B cell (primary cell): ENCODE results near the gene CCDC116.

Experiments
- CTCF ChIP-seq: fragments of 200-600 bp; IDR thresholded peaks from one replicate; pipeline ENCODE4 v1.8.0; 2022; ENCODE audit warnings: antibody characterized with exemption, mild to moderate bottlenecking
- EZH2 ChIP-seq: IDR thresholded peaks from 2 replicates; pipeline ENCODE4 v1.6.1; 2012; ENCODE audit warnings: borderline replicate concordance, low read depth, mild to moderate bottlenecking, moderate library complexity, low read length; ENCODE audit not compliant: insufficient read depth, poor library complexity, severe bottlenecking

DNA sequence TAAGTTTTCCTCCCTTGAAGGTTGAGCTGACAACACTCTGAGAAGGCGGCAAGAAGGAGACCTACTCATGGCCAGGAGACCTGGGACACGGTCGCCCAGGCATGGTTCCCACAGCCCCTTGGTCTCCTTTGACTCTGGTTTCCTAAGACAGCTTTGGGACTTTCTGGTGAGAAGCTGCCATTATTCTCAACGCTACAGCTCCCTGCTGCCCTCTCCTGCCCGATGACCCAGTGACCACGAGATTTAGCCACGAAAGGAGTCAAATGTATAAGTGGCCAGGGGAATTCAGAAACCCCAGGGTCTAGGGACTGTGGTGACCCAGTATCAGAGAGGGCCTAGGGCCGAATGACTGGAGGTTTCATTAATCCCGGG, 8.8 kb downstream of the CCDC116 start:
- TF ChIP-seq EZH2 = no peak
- no peak for TF ChIP-seq CTCF
